Mononuclear cell (primary cell): Measurements from ENCODE around the gene DNAAF5. TPM values are rescaled to one million over a fixed set of nuclear protein-coding genes. Genes with fewer than 3 reads are reported as not detected.
A peak's percentile ranks its signal among the peaks of the same experiment; 100 is the strongest.
"Not testable (repeated sequence)": the region's sequence is repeated elsewhere in the genome, so short reads cannot be mapped to it uniquely, and the experiment has no call there.

Source experiments
- H3K27me3 ChIP-seq: 2 replicates; pipeline ENCODE4 v1.6.0; 2011; ENCODE audit warnings: low read length, control low read depth; ENCODE audit not compliant: insufficient read depth
- H3K4me1 ChIP-seq: 2 replicates; pipeline ENCODE4 v1.5.1; 2011; ENCODE audit warnings: mild to moderate bottlenecking, low read length, control low read depth; ENCODE audit not compliant: insufficient read depth
- H3K4me3 ChIP-seq: 2 replicates; pipeline ENCODE4 v1.5.1; 2011; ENCODE audit warnings: mild to moderate bottlenecking, low read length, moderate library complexity
- H3K9me3 ChIP-seq: 2 replicates; pipeline ENCODE4 v1.5.1; 2011; ENCODE audit warnings: low read depth, mild to moderate bottlenecking, control low read depth, low read length
- total RNA-seq: library from RNA; depleted of rRNA; stranded (reverse); fragments of >200 nt; gene quantifications from one replicate; pipeline ENCODE4 v1.2.3, GENCODE V29; 2012

DNAAF5 gene
- total RNA-seq, 1 donor = 2.9 TPM

GRCh38 chr7:801940-802381, 75.5 kb downstream of the DNAAF5 start:
- H3K9me3 ChIP-seq = no peaks in the 10 kb centered on the region
- no peak overlapping the region for H3K4me3 ChIP-seq
- H3K27me3 ChIP-seq = no peaks in the 10 kb centered on the region
- peaks cover 13% of the 10 kb centered on the region for H3K4me1 ChIP-seq

DNA sequence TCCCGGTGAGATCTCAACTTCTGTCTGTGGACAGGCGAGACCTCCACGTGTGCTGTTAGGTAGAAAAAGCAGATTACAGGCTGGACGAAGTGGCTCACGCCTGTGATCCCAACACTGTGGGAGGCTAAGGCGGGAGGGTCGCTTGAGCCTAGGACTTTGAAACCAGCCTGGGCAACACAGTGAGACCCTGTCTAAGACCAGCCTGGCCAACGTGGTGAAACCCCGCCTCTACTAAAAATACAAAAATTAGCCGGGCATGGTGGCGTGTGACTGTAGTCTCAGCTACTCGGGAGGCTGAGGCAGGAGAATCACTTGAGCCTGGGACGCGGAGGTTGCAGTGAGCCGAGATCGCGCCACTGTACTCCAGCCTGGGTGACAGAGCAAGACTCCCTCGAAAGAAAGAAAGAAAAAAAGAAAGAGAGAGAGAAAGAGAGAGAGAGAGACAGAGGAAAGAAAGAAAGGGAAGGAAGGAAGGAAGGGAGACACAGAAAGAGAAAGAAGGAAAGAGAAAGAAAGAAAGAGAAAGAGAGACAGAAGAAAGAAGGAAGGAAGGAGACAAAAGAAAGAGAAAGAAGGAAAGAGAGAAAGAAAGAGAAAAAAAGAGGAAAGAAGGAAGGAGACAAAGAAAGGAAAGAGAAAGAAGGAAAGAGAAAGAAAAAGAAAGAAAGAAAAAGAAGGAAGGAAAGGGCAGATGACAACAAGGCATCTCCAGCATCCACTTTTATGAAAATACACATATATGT, 76.2 kb downstream of the DNAAF5 start:
- H3K4me3 ChIP-seq = no peak overlapping the region
- H3K27me3 ChIP-seq = no peaks in the 10 kb centered on the region
- peaks cover 13% of the 10 kb centered on the region for H3K4me1 ChIP-seq
- no peaks in the 10 kb centered on the region for H3K9me3 ChIP-seq

DNA sequence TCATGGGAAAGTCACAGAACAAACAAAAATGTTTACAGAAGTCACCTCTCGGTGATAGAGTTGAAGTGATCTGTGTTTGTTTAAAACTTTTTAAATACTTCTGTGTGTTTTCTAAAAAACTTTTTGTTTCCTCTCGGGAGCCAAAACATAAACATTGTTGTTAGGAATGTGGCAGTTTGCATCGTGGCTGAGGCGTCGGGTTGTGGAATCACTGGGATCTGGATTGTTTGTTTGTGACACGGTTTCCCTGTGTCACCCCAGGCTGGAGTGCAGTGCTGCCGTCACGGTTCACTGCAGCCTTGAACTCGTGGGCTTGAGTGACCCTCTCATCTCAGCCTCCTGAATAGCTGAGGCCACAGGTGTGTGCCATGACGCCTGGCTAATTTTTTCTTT, 76.7 kb downstream of the DNAAF5 start:
- Histone ChIP-seq H3K27me3 (no peaks in the 10 kb centered on the region), H3K9me3 (no peaks in the 10 kb centered on the region), H3K4me1 (peaks cover 13% of the 10 kb centered on the region), H3K4me3 (no peak overlapping the region)

DNA sequence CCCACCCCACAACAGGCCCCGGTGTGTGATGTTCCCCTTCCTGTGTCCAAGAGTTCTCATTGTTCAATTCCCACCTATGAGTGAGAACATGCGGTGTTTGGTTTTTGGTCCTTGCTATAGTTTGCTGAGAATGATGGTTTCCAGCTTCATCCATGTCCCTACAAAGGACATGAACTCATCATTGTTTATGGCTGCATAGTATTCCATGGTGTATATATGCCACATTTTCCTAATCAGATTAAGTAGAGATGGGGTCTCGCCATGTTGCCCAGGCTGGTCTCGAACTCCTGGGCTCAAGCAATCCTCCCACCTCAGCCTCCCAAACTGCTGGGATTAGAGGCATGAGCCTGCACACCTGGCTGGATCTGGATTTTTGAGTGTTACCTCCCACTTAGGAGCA, 77.3 kb downstream of the DNAAF5 start:
- not testable (repeated sequence) for H3K9me3 ChIP-seq, H3K4me3 ChIP-seq, H3K27me3 ChIP-seq
- H3K4me1 ChIP-seq = peaks cover 13% of the 10 kb centered on the region

DNA sequence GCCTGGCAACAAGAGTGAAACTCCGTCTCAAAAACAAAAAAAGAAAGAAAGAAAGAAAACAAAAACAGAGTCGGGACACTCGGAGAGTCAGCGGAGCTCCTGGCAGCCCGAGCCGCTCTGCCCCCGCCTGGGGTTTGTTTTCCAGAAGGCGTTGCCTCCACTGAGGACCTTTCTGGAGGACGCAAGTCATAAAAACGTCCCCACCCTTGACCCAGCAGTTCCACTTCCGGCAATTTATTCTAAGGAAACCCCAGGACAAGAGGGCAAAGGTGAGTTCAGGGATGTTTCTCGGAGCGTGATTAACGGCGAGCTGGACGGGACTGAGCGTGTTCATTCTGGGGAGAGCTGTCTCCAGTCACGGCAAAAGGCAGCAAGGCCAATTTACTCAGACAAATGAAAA, 78.8 kb downstream of the DNAAF5 start:
- peaks cover 5% of the 10 kb centered on the region for H3K4me1 ChIP-seq
- H3K4me3 ChIP-seq = no peak overlapping the region
- no peaks in the 10 kb centered on the region for H3K27me3 ChIP-seq
- no peaks in the 10 kb centered on the region for H3K9me3 ChIP-seq

DNA sequence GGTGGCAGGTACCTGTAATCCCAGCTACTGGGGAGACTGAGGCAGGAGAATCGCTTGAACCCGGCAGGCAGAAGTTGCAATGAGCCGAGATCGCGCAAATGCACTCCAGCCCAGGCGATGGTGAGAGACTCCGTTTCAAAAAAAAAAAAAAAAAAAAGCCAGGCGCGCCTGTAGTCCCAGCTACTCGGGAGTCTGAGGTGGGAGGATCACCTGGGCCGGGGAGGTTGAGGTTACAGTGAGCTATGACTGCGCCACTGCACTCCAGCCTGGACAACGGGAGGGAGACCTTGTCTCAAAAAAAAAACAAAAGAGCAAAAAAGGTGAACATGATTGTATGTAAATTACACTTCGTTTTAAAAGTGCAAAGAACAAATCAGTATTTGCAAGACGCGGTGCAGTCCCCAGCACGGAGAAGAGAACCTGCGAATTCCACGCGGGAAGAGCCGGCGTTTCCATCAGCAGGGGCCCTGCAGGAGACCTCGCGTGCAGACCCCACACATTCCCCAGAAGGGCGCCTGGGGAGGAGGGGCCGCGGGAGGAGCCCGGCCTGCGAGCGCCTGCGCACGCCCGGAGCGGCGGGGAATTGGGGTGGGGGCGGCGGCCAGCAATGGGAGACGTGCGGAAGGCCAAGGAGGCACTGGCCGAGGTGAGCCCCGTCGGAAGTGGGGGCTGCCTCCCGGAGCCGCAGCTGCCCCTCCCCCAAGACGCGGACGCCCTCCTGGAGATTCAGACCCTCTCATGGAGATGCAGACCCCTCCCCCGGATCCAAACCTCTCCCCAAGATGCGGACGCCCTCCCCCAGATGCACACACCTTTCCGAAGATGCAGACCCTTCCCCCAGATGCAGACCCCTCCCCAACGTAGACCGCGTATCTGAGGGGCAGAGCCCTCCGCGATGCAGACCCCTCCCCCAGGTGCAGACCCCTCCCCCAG, 89.1 kb downstream of the DNAAF5 start:
- Histone ChIP-seq H3K9me3 (no peaks in the 10 kb centered on the region), H3K4me1 (peaks cover 47% of the 10 kb centered on the region), H3K4me3 (peak overlapping the region; percentile 28), H3K27me3 (peaks cover 15% of the 10 kb centered on the region)

GRCh38 chr7:816300-816750, 89.8 kb downstream of the DNAAF5 start:
- H3K27me3 ChIP-seq = peaks cover 15% of the 10 kb centered on the region
- no peak overlapping the region for H3K4me3 ChIP-seq
- no peaks in the 10 kb centered on the region for H3K9me3 ChIP-seq
- H3K4me1 ChIP-seq = peaks cover 47% of the 10 kb centered on the region

DNA sequence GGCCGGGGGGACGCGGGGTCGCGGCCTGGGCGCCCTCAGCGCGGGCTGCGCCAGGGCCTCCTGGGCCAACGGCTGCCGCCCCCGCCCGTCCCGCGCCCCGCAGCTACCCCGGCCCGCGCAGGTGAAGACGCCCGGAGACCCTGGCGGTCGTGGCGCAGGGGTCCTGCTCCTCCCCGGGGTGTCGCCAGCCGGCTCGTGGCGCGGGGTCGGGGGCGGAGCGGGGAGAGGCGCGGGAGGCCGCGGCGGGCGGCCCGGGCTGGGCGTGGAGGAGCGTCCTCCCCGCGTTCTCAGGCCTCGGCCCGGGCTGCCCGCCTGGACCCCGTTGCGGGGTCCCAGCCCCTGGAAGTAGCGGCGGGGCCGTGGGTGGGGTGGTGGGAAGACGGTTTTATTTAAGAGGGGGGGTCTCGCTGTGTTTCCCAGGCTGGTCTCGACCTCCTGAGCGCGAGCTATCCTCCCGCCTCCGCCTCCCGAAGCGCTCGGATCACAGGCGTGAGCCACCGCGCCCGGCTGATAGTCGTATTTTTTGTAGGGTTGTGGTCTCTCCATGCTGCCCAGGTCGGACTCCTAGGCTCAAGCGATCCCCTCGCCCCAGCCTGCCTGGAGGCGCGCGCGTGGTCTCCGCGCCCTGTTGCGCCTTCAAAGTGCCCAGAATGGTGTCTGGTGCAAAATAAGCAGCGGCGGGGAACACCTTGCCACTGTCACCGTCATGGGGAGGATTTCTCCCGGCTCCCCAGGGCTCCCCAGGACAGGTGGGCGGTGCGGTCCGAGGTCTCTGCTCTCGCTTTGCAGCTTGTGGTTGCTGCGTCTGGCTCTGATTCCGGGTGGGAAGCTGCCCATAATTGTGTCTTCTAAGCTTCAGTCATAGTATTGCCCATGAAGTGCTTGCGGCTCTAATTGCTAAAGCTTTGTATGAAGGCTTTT, 90.5 kb downstream of the DNAAF5 start:
- peaks cover 15% of the 10 kb centered on the region for H3K27me3 ChIP-seq
- H3K4me1 ChIP-seq = peaks cover 42% of the 10 kb centered on the region
- H3K4me3 ChIP-seq = peak overlapping the region; percentile 49
- H3K9me3 ChIP-seq = no peaks in the 10 kb centered on the region

DNA sequence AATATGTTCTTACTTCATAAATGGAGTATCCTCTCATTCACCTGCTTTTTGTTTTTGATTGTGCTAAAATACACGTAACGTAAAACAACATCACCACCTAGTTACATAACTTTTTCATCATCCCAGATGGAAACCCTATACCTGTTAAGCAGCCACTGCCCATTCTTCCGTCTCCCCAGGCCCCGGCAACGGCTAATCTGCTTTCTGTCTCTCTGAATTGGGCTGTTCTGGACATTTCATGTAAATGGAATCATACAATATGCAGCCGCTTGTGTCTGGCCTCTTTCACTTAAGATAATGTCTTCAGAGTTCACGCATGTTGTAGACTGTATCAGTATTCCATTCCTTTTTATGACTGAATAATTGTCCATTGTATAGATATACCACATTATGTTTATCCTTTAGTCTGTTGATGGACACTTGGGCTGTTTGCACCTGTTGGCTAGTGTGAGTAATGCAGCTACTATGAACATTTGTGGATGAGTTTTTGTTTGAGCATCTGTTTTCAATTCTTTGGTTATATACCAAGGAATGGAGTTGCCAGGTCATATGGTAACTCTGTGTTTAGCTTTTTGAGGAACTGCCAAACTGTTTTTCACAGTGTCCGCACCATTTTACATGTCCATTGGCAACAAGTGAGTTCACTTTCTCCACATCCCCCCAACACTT, 91.7 kb downstream of the DNAAF5 start:
- H3K9me3 ChIP-seq = no peaks in the 10 kb centered on the region

GRCh38 chr7:820341-820740, 93.8 kb downstream of the DNAAF5 start:
- H3K4me1 ChIP-seq = peaks cover 19% of the 10 kb centered on the region
- no peaks in the 10 kb centered on the region for H3K9me3 ChIP-seq
- H3K4me3 ChIP-seq = no peak overlapping the region
- H3K27me3 ChIP-seq = peaks cover 15% of the 10 kb centered on the region

More for the DNA sequence above, 91.7 kb downstream of the DNAAF5 start:
- peaks cover 30% of the 10 kb centered on the region for H3K4me1 ChIP-seq
- peaks cover 15% of the 10 kb centered on the region for H3K27me3 ChIP-seq
- H3K4me3 ChIP-seq = no peak overlapping the region

DNA sequence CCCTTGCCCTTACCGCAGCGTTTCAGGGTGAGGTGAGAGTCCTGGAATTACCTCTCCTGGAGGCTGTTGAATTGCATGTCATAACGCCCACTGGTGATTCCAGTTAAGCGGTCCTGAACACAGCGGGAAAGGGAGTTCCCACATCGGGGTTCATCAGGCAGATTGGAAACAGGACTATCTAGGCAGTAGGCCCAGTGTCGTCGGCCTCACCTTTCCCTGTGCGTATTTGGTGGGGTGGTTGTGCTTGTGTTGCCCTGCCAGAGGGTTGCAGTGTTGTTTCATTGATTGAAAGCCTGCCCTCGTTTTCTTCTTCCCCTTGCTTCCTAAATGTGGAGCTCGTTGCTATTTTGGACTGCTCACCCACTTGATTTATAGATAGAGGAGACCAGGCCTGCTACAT, 95.2 kb downstream of the DNAAF5 start:
- H3K9me3 ChIP-seq = no peaks in the 10 kb centered on the region
- H3K4me1 ChIP-seq = peaks cover 13% of the 10 kb centered on the region
- H3K4me3 ChIP-seq = no peak overlapping the region
- peaks cover 15% of the 10 kb centered on the region for H3K27me3 ChIP-seq

GRCh38 chr7:822692-823276, 96.3 kb downstream of the DNAAF5 start:
- Histone ChIP-seq H3K9me3 (no peaks in the 10 kb centered on the region), H3K4me3 (no peak overlapping the region), H3K27me3 (peaks cover 8% of the 10 kb centered on the region), H3K4me1 (peaks cover 4% of the 10 kb centered on the region)

DNA sequence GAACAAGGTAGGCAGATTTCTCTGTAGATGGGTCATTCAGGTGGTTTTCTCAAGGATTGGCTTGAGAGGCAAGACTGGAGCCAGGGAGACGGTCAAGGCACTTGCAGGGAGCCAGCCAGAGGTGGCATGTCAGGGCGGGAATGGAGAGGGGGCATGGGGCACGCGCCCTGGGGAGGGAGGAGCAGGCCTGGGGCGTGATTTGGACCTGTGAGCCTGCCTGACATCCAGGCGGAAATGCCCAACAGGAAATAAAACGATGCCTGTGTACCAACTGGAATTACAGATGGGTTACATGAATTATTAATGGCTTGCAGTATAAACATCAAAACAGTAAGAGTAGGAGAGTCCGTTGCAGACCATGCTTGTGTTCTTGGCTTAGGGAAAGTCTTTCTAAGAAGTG, 97.2 kb downstream of the DNAAF5 start:
- no peak overlapping the region for H3K4me3 ChIP-seq
- no peaks in the 10 kb centered on the region for H3K27me3 ChIP-seq
- H3K9me3 ChIP-seq = no peaks in the 10 kb centered on the region
- H3K4me1 ChIP-seq = no peaks in the 10 kb centered on the region

- no peaks in the 10 kb centered on the region for H3K4me1 ChIP-seq
- no peaks in the 10 kb centered on the region for H3K27me3 ChIP-seq
- H3K4me3 ChIP-seq = no peak overlapping the region
- no peaks in the 10 kb centered on the region for H3K9me3 ChIP-seq
Observed at GRCh38 chr7:824081-824480, 97.6 kb downstream of the DNAAF5 start.
